ENCODE measurements around the gene FANCC.

FANCC gene

GRCh38 chr9:95317119-95317892 is at the start of gene FANCC:
Gene FANCC (minus strand): TSS chr9:95317709. CDS start chr9:95249291, 68,418 bp downstream.
- DNase-seq (ENCODE audit: low read depth) = peak; percentile 85

GRCh38 chr9:95366731-95367325 is 49.3 kb upstream of the FANCC start:
- no peak for DNase-seq (ENCODE audit: low read depth)

- DNase-seq (ENCODE audit: low read depth) = no peak
Observed at GRCh38 chr9:95365766-95366165, 48.3 kb upstream of the FANCC start.

GRCh38 chr9:95363051-95363841 is 45.7 kb upstream of the FANCC start:
- DNase-seq (ENCODE audit: low read depth) = peak; percentile 18

GRCh38 chr9:95360866-95361265 is 43.4 kb upstream of the FANCC start:
- no peak for DNase-seq (ENCODE audit: low read depth)

GRCh38 chr9:95357316-95357715 is 39.8 kb upstream of the FANCC start:
- no peak for DNase-seq (ENCODE audit: low read depth)

- DNase-seq (ENCODE audit: low read depth) = no peak
Observed at GRCh38 chr9:95355500-95355899, 38.0 kb upstream of the FANCC start.

- DNase-seq (ENCODE audit: low read depth) = no peak
Observed at GRCh38 chr9:95351051-95351450, 33.5 kb upstream of the FANCC start.

- no peak for DNase-seq (ENCODE audit: low read depth)
Observed at GRCh38 chr9:95350266-95350665, 32.8 kb upstream of the FANCC start.

GRCh38 chr9:95349091-95350038 is 31.9 kb upstream of the FANCC start:
- DNase-seq (ENCODE audit: low read depth) = no peak

- DNase-seq (ENCODE audit: low read depth) = no peak
Observed at GRCh38 chr9:95346021-95346420, 28.5 kb upstream of the FANCC start.

GRCh38 chr9:95344735-95345325 is 27.3 kb upstream of the FANCC start:
- no peak for DNase-seq (ENCODE audit: low read depth)

GRCh38 chr9:95343725-95344287 is 26.3 kb upstream of the FANCC start:
- DNase-seq (ENCODE audit: low read depth) = peak; percentile 10

GRCh38 chr9:95342571-95342970 is 25.1 kb upstream of the FANCC start:
- no peak for DNase-seq (ENCODE audit: low read depth)

- DNase-seq (ENCODE audit: low read depth) = peak; percentile 25
Observed at GRCh38 chr9:95341293-95341962, 23.9 kb upstream of the FANCC start.

GRCh38 chr9:95338243-95338642 is 20.7 kb upstream of the FANCC start:
- DNase-seq (ENCODE audit: low read depth) = no peak

GRCh38 chr9:95336281-95336680 is 18.8 kb upstream of the FANCC start:
- no peak for DNase-seq (ENCODE audit: low read depth)

GRCh38 chr9:95333426-95333825 is 15.9 kb upstream of the FANCC start:
- no peak for DNase-seq (ENCODE audit: low read depth)

- no peak for DNase-seq (ENCODE audit: low read depth)
Observed at GRCh38 chr9:95332860-95333259, 15.4 kb upstream of the FANCC start.

GRCh38 chr9:95330720-95331404 is 13.4 kb upstream of the FANCC start:
- no peak for DNase-seq (ENCODE audit: low read depth)

Measured in iris pigment epithelial cell (primary cell).